ENCODE measurements around the gene MYH9. TPM values are rescaled to one million over a fixed set of nuclear protein-coding genes. Genes with fewer than 3 reads are reported as not detected.
"Not testable (repeated sequence)": the region's sequence is repeated elsewhere in the genome, so short reads cannot be mapped to it uniquely, and the experiment has no call there.

The MYH9 gene
- total RNA-seq, 1 donor from 2014 or later = 932 TPM

DNA sequence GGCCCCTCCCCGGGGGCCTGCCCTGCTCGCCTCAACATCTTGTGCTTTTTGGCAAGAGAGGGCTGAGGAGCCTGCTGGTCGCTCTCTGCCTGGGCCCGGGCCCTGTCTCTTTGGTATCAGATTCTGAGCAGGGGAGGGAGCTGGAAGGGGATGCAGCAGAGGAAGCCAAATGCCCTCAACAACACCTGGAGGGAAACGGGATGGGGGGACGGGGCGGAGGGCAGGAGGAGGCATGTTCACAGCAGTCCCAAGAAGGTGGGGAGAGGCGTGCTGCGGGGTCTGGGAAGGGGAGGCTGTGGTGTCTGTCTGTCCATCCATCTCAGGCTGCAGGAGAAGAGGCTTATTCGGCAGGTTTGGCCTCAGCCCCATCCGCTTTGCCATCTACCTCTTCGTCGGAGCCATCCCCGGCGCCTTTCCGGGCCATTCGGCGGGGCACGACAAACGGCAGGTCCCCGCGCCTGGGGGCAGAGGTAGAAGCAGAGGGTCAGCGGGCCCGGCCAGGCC is 105.4 kb downstream of the MYH9 start:
- intact Hi-C loops (cut with micrococcal nuclease) = no loop called here

- intact Hi-C loops (cut with micrococcal nuclease) = no loop called here
Observed at GRCh38 chr22:36281781-36282327, 105.9 kb downstream of the MYH9 start.

- intact Hi-C loops (cut with micrococcal nuclease) = no loop called here
Observed at GRCh38 chr22:36280379-36280778, 107.4 kb downstream of the MYH9 start.

DNA sequence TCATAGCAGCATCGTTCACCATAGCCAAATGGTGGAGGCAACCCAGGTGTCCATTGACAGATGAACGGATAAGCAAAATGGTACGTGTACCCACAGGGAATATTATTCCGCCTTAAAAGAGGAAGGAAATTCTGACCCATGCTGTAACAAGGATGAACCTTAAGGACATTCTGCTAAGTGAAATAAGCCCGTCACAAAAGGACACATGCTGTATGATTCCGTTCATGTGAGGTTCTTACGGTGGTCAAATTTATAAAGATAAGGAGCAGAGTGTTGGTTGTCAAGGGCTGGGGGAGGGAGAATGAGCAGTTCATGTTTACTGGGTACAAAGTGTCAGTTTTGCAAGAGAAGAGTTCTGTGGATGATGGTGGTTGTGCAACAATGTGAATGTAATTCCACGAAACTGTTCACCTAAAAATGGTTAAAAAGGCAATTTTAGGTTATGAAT is 108.5 kb downstream of the MYH9 start:
- intact Hi-C loops (cut with micrococcal nuclease) = no loop called here

- intact Hi-C loops (cut with micrococcal nuclease) = loop anchor here (2.0 kb wide), 1 partner anchor 83 kb away; no protein-coding TSS in a partner anchor
Observed at GRCh38 chr22:36277482-36278291, 110.1 kb downstream of the MYH9 start.

GRCh38 chr22:36274531-36274930 is 113.2 kb downstream of the MYH9 start:
- intact Hi-C loops (cut with micrococcal nuclease) = no loop called here

DNA sequence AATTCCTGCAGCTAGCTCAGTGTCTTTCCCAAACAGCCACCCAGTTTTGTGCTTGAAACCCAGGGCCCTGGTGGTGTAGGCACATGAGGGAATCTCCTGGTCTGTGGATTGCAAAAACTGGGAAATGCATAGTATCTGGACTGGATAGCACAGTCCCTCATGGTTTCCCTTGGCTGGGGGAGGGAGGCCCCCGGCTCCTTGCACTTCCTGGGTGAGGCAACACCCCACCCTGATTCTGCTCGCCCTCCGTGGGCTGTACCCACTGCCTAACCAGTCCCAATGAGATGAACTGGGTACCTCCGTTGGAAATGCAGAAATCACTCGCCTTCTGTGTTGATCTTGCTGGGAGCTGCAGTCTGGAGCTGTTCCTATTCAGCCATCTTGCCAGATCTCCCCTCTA is 115.8 kb downstream of the MYH9 start:
- intact Hi-C loops (cut with micrococcal nuclease) = not testable (repeated sequence)

DNA sequence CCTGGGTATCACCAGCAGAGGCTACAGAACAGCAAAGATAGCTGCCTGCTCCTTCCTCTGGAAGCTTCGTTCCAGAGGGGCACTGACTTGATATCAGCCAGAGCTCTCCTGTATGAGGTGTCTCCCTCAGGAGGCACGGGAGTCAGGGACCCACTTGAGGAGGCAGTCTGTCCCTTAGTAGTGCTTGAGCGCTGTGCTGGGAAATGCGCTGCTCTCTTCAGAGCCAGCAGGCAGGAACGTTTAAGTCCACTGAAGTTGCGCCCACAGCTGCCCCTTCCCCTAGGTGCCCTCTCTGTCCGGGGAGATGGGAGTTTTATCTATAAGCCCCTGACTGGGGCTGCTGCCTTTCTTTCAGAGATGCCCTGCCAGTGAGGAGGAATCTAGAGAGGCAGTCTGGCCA is 116.5 kb downstream of the MYH9 start:
- intact Hi-C loops (cut with micrococcal nuclease) = not testable (repeated sequence)

- intact Hi-C loops (cut with micrococcal nuclease) = no loop called here
Observed at GRCh38 chr22:36267896-36268485, 119.8 kb downstream of the MYH9 start.

DNA sequence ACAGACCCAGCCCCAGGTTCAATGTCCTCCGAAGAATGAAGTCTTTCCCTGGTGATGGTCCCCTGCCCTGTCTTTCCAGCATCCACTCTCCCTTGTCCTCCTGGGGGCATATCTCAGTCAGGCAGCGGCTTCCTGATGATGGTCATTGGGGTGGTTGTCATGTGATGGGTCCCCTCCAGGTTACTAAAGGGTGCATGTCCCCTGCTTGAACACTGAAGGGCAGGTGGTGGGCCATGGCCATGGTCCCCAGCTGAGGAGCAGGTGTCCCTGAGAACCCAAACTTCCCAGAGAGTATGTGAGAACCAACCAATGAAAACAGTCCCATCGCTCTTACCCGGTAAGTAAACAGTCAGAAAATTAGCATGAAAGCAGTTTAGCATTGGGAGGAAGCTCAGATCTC is 120.7 kb downstream of the MYH9 start:
- intact Hi-C loops (cut with micrococcal nuclease) = no loop called here

DNA sequence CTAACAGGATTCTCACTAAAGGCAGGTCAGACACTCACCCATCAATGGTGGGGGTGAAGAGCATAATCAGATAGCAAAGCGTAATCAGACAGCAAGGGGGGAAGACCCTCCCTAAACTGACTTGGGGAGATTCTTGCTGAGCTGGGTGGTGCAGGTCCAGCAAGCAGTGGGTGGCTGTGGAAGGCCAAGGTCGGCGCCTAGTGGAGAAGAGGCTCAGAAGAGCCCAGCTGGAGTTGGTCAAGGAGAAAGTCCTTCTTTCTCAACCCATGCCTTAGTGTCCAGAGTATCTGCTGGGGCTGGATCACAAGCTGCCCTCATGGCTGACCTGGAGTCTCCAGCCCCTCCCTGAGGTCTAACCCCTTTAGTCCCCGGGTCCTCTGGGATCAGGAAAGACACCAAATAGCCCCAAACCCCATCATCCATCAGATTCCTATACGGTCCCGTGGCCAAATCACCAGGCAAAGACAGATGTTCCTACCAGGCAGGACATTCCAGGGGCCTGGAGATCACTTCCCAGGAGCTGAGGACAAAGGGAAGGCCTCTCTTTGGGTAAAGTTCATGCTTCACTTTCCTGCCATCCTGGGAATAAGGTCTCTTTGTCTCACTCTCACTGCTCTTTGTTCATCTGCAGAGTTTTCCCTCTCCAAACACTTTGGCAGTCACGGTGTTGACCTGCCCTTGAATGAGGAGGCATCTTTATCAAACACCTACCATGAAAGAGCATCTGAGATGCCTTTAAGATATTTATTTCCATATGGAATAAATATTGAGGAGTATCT is 123.7 kb downstream of the MYH9 start:
- intact Hi-C loops (cut with micrococcal nuclease) = not testable (repeated sequence)

GRCh38 chr22:36263216-36263673 is 124.5 kb downstream of the MYH9 start:
- intact Hi-C loops (cut with micrococcal nuclease) = not testable (repeated sequence)

DNA sequence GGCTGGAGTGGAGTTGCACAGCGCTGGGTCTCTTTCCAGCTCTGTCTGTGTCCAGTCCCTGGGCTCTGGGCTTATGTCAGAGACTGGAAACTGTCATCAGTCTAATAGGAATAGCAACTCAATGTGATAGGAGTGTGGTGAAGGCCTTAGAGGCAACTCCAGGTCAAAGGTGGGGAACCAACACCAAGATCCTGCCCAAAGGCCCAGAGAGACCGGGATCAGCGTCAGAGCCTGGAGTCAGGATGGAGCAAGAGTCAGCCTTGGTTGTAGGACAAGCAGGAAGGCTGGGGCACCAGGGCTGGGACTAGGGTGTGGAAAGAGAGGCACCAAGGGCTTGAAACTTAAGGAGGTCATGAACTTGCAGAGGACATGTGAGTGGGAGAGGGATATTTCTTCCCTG is 125.5 kb downstream of the MYH9 start:
- intact Hi-C loops (cut with micrococcal nuclease) = not testable (repeated sequence)

- intact Hi-C loops (cut with micrococcal nuclease) = not testable (repeated sequence)
Observed at GRCh38 chr22:36261675-36262074, 126.1 kb downstream of the MYH9 start.

DNA sequence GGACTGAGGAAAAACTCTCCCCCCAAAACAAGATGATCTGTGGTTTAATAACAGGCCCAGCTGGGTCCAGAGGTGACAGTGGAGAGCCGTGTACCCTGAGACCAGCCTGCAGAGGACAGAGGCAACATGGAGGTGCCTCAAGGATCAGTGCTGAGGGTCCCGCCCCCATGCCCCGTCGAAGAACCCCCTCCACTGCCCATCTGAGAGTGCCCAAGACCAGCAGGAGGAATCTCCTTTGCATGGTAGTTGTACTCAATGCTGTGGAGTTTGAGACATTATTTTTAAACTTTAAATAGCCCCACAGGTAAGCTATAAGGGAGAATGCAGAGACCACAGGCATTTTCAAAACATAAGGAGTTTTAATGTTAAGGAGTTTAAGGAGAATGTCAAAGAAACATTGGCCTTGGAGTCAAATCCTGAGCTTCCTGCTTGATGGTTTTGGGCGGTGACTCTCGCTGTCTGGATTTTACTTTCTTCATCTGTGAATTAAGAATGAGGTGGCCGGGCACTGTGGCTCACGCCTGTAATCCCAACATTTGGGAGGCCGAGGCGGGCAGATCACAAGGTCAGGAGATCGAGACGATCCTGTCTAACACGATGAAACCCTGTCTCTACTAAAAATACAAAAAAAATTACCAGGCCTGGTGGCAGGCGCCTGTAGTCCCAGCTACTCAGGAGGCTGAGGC is 128.0 kb downstream of the MYH9 start:
- intact Hi-C loops (cut with micrococcal nuclease) = no loop called here

DNA sequence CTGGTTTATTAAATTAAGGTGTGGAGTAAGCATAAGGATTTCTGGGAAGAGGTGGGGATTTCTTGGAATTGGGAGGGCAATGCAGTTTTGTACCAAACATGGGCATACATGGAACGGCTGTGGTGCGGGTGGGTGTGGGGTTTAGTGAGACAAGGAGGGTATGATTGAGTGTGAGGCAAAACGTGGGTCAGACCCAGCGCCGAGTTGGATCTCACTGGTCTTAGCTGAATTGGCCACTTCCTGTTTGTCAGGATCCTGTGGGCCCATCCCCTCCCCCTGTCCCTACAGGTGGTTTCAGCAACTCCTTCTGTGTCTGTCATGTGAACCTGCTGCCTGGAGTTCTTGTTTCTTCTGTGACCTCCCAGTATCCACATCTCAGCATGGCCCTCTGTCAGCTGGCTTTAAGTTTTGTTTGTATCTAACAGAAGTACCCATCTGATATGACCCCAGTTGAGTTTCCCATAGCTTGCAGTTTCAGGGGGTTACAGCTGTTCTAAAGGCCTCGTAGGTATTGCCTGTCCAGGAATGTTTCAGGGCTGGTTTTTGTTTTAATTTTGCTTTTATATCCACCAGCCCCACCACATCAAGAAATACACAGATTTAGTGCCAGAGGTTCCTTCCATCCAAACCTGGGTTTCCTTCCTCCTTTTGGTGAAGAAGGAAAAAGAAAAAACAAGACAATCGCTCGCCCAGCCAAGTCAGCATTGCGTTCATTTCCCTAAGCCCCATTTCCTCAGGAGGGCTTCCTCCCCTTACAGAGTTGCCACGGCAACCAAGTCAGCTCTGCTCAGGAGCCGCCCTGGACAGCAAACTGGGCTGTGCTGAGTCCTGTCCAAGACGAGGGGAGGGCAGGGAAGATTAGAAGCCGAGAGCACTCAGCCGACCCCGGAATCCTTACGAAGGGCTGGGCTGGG is 128.8 kb downstream of the MYH9 start:
- intact Hi-C loops (cut with micrococcal nuclease) = no loop called here

- intact Hi-C loops (cut with micrococcal nuclease) = no loop called here
Observed at GRCh38 chr22:36257948-36258670, 129.7 kb downstream of the MYH9 start.

GRCh38 chr22:36257308-36257707 is 130.5 kb downstream of the MYH9 start:
- intact Hi-C loops (cut with micrococcal nuclease) = no loop called here

DNA sequence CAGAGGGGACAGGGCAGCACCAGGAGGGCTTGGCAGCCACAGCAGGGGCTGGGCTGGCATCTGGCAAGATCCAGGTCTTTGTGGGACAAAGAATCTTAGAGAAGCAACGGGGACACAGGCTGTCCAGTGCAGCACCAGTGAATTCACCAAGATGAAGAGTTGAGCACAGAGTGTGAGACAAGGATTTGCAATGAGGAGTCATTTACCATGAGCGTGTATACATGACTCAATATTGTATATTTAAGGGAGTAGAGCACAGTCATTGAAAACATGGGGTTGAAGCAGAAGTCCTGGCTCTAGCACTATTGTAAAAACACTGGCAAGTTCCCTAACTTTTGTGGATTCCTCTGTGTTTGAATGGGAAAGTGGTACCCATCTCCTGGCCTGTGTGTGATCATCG is 131.3 kb downstream of the MYH9 start:
- intact Hi-C loops (cut with micrococcal nuclease) = no loop called here

Measured in T-helper 2 cell treated with Interferon-gamma antibody and Interleukin-4, amounts not matched to agents 100 ng/mL and 5 ng/mL, for 36 hours (primary cell).